ENCODE measurements around the gene TNFRSF19. TPM values are rescaled to one million over a fixed set of nuclear protein-coding genes. Genes with fewer than 3 reads are reported as not detected.

The TNFRSF19 gene
- total and polyA plus RNA-seq, 2 of the 8 experiments (the other 6 are each of a cell fraction or from before 2014, with no cell fraction given) = 0.50 to 0.95 TPM

DNA sequence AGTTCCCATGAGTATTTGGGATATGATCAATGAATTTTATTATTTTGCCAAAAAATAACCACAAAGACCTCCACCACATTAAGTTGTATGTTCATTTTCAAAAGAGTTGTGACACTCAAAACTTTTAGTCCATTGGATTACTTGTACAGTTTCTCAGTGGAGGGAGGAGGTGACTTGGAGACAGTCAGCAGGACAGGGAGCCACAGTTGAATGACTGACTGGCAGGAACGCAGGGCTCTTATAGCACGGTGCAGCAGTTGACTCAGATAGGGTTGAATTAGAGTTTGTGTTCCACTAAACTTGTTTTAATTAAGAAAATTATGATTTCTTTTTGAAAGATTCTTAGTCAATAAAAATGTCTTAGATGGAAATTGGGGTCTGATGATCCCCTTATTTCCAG, 42.5 kb downstream of the TNFRSF19 start:
- Histone ChIP-seq H4K8ac (ENCODE audit: extremely low read depth, insufficient read depth, low read length) (no peak overlapping the region), H3K9me3 (ENCODE audit: insufficient read depth in 2 of 2, low read depth in 1 of 2, low read length in 1 of 2) (no peaks in the 10 kb centered on the region), H2BK15ac (ENCODE audit: low read length) (no peak overlapping the region), H3K27ac (ENCODE audit: low read depth, low read length) (no peak overlapping the region), H3K79me1 (ENCODE audit: low read depth, low read length) (no peaks in the 10 kb centered on the region), H2BK12ac (ENCODE audit: low read depth, low read length) (no peak overlapping the region), H3K4me3 (ENCODE audit: extremely low read depth in 1 of 4, insufficient read depth in 2 of 4, low read depth in 3 of 4, low read length in 4 of 4) (no peak overlapping the region), H3K27me3 (replicated peaks in 1 of 4; ENCODE audit: control insufficient read depth in 3 of 4, extremely low read depth in 1 of 4, insufficient read depth in 3 of 4, low read length in 3 of 4) (no peaks in the 10 kb centered on the region; a peak in 1 of 7 replicates), H3K18ac (ENCODE audit: extremely low read depth, low read length) (no peak overlapping the region), H3K56ac (replicated peaks; ENCODE audit: insufficient read length, low read depth, low read length) (no peak overlapping the region), H2AFZ (ENCODE audit: low read length) (no peak overlapping the region), H3K36me3 (ENCODE audit: control insufficient read depth in 2 of 4, insufficient read depth in 4 of 4, low read length in 3 of 4) (no peaks in the 10 kb centered on the region), H2BK20ac (ENCODE audit: low read length) (no peak overlapping the region), H4K91ac (replicated peaks; ENCODE audit: insufficient read length, low read length) (no peak overlapping the region), H4K5ac (ENCODE audit: insufficient read length, low read depth, low read length) (no peak overlapping the region), H3K4me2 (ENCODE audit: insufficient read depth in 1 of 2, low read depth in 2 of 2, low read length in 2 of 2) (no peak overlapping the region), H3K23ac (ENCODE audit: insufficient read length) (no peak overlapping the region), H4K20me1 (replicated peaks in 1 of 2; ENCODE audit: control insufficient read depth in 1 of 2, insufficient read depth in 2 of 2, low read length in 2 of 2) (no peaks in the 10 kb centered on the region), H3K9ac (replicated peaks in 1 of 4; ENCODE audit: extremely low read depth in 1 of 4, low read depth in 3 of 4, low read length in 3 of 4) (no peak overlapping the region), H3K4me1 (replicated peaks in 1 of 4; ENCODE audit: control insufficient read depth in 3 of 4, insufficient read depth in 4 of 4, low read length in 3 of 4) (peaks cover 0 to 9% (median 4%) of the 10 kb centered on the region in 4 experiments; a peak in 3 of 7 replicates), H2BK5ac (ENCODE audit: low read depth, low read length) (no peak overlapping the region), H3K23me2 (ENCODE audit: low read depth, low read length) (no peaks in the 10 kb centered on the region), H2AK5ac (ENCODE audit: low read depth, low read length) (no peak overlapping the region), H3K79me2 (ENCODE audit: control insufficient read depth in 1 of 2, insufficient read depth in 2 of 2, low read length in 2 of 2) (no peaks in the 10 kb centered on the region), H3K14ac (ENCODE audit: insufficient read length) (no peak overlapping the region), H2BK120ac (replicated peaks; ENCODE audit: low read depth, low read length) (no peak overlapping the region), H3K4ac (replicated peaks; ENCODE audit: insufficient read length, low read depth, low read length) (no peak overlapping the region)
- ChIA-PET POLR2A (ENCODE audit: partially characterized antibody) (no interaction called here), CTCF (ENCODE audit: partially characterized antibody) (no interaction called here)
- DNase-seq (ENCODE audit: low read depth in 1 of 2, low spot score in 2 of 2) = no peak
- TF ChIP-seq RBBP5 (IDR thresholded peaks at IDR 0.05; ENCODE audit: borderline replicate concordance, low read depth, low read length) (no peak), SUZ12 (IDR thresholded peaks at IDR 0.05; ENCODE audit: low read length) (no peak), RAD21 (IDR thresholded peaks at IDR 0.05 in 1 of 2, conservative IDR thresholded peaks at IDR 0.05 in 1 of 2; ENCODE audit: low read depth in 2 of 2, low read length in 2 of 2) (no peak), HDAC2 (IDR thresholded peaks at IDR 0.05; ENCODE audit: borderline replicate concordance in 1 of 2, low read depth in 2 of 2, low read length in 2 of 2) (no peak)
- no peak for FAIRE-seq
- 87% methylated on average over 2 of the region's 2 CpGs; no CpG with 5 or more reads in 1 of the 2 experiments for WGBS, 2 experiments (ENCODE audit: extremely low coverage in 1 of 2, insufficient coverage in 1 of 2, insufficient read length in 1 of 2, insufficient replicate concordance in 2 of 2, low coverage in 1 of 2, low lambda C conversion rate in 2 of 2, missing lambda C conversion rate in 1 of 2)
